Endothelial cell of umbilical vein (primary cell): ENCODE results near the gene CRY2. TPM values are rescaled to one million over a fixed set of nuclear protein-coding genes. Genes with fewer than 3 reads are reported as not detected.

Experiments
- BruUV-seq: library from RNA; stranded (reverse); fragments of 400-500 nt; replicated peaks from 2 replicates; lab custom pipeline; 2021; lab: Mats Ljungman, UMichigan
- CTCF ChIA-PET: fragments of 300-600, 350-600 bp; sonication (Branson Sonifier 250); formaldehyde crosslinking; loops from one replicate; lab custom pipeline; 2021; ENCODE audit warnings: antibody characterized with exemption, inconsistent platforms; lab: Charles Lee
- POLR2A ChIA-PET: fragments of 300-600, 350-600 bp; sonication (Branson Sonifier 250); formaldehyde crosslinking; loops from one replicate; lab custom pipeline; 2021; ENCODE audit warnings: antibody characterized with exemption, inconsistent platforms; lab: Charles Lee
- DNase-seq: peaks from one replicate; pipeline ENCODE4 v3.0.0-alpha.2; 2011; ENCODE audit warnings: low read depth, low spot score
- FAIRE-seq: peaks from 2 replicates; lab custom pipeline; 2011; peaks lifted over from hg19 to GRCh38; lab: Jason Lieb, UNC
- H2AFZ ChIP-seq: 2 replicates; pipeline ENCODE4 v1.6.0; 2012; ENCODE audit warnings: low read depth, low read length, control low read depth, inconsistent platforms
- H3K27ac ChIP-seq: 2 replicates; pipeline ENCODE4 v1.5.1; 2011; ENCODE audit warnings: low read depth, mild to moderate bottlenecking, control low read depth, low read length, moderate library complexity; ENCODE audit not compliant: insufficient read depth
- H3K27me3 ChIP-seq, 2 experiments: 2 replicates each; pipeline versions ENCODE4 v1.6.0 to v1.6.1; 2011; ENCODE audit warnings: low read length in 2 of 2, mixed read lengths in 1 of 2; ENCODE audit not compliant: control insufficient read depth in 2 of 2, insufficient read depth in 2 of 2
- H3K36me3 ChIP-seq, 2 experiments: 2 replicates in 1 of 2; 3 replicates in 1 of 2; pipeline ENCODE4 v1.5.1; 2011; ENCODE audit warnings: low read length in 2 of 2, mild to moderate bottlenecking in 1 of 2, moderate library complexity in 1 of 2; ENCODE audit not compliant: control insufficient read depth in 2 of 2, insufficient read depth in 2 of 2; ENCODE audit errors: extremely low read depth in 1 of 2
- H3K4me1 ChIP-seq: 3 replicates; pipeline ENCODE4 v1.5.1; 2011; ENCODE audit warnings: mild to moderate bottlenecking, low read length; ENCODE audit not compliant: control insufficient read depth, insufficient read depth; ENCODE audit errors: extremely low read depth
- H3K4me2 ChIP-seq: 2 replicates; pipeline ENCODE4 v1.6.1; 2011; ENCODE audit warnings: low read length, control low read depth, mixed read lengths; ENCODE audit not compliant: insufficient read depth
- H3K4me3 ChIP-seq, 3 experiments: fragments of 200-600 bp in 1 of 3; sonication (generic), shearing (Covaris generic) in 1 of 3; replicated peaks in 1 of 3; 2 replicates each; pipeline ENCODE4 v1.5.1; 2011 to 2016; ENCODE audit warnings: control low read depth in 3 of 3, low read length in 3 of 3, mild to moderate bottlenecking in 2 of 3, inconsistent platforms in 1 of 3, low read depth in 1 of 3, moderate library complexity in 1 of 3; ENCODE audit not compliant: insufficient read depth in 1 of 3
- H3K79me2 ChIP-seq: 2 replicates; pipeline ENCODE4 v1.6.0; 2012; ENCODE audit warnings: low read length, inconsistent platforms; ENCODE audit not compliant: control insufficient read depth, insufficient read depth
- H3K9ac ChIP-seq: replicated peaks from 2 replicates; pipeline ENCODE3; 2011; ENCODE audit warnings: low read length, control low read depth; ENCODE audit not compliant: insufficient read depth; ENCODE audit errors: extremely low read depth
- H3K9me1 ChIP-seq: replicated peaks from 3 replicates; pipeline ENCODE4 v1.6.0; 2011; ENCODE audit warnings: mild to moderate bottlenecking, low read length; ENCODE audit not compliant: control insufficient read depth, insufficient read depth; ENCODE audit errors: extremely low read depth
- H3K9me3 ChIP-seq: replicated peaks from 2 replicates; pipeline ENCODE4 v1.5.1; 2012; ENCODE audit warnings: low read length, inconsistent platforms; ENCODE audit not compliant: control insufficient read depth, insufficient read depth
- H4K20me1 ChIP-seq: replicated peaks from 2 replicates; pipeline ENCODE3; 2011; ENCODE audit warnings: mild to moderate bottlenecking, low read length; ENCODE audit not compliant: control insufficient read depth, insufficient read depth; ENCODE audit errors: extremely low read depth
- EZH2 ChIP-seq: IDR thresholded peaks from 2 replicates; pipeline ENCODE4 v1.6.1; 2012; ENCODE audit warnings: borderline replicate concordance, low read depth, mild to moderate bottlenecking, moderate library complexity, low read length, inconsistent platforms; ENCODE audit not compliant: severe bottlenecking
- FOS ChIP-seq: IDR thresholded peaks from 2 replicates; pipeline ENCODE4 v1.6.1; 2011; ENCODE audit warnings: mild to moderate bottlenecking, low read length, moderate library complexity, borderline replicate concordance; ENCODE audit not compliant: insufficient read depth
- GATA2 ChIP-seq: IDR thresholded peaks from 2 replicates; pipeline ENCODE4 v1.7.0; 2011; ENCODE audit warnings: low read depth, mild to moderate bottlenecking, moderate library complexity, mixed read lengths, low read length; ENCODE audit not compliant: insufficient read length, insufficient read depth
- JUN ChIP-seq: IDR thresholded peaks from 2 replicates; pipeline ENCODE4 v1.6.1; 2011; ENCODE audit warnings: borderline replicate concordance, low read depth; ENCODE audit not compliant: insufficient read length, insufficient read depth
- MYC ChIP-seq: IDR thresholded peaks from one replicate; pipeline ENCODE4 v1.6.1; 2011; ENCODE audit warnings: mild to moderate bottlenecking, low read depth, low read length
- POLR2A ChIP-seq: IDR thresholded peaks from 2 replicates; pipeline ENCODE4 v1.6.1; 2012; ENCODE audit warnings: low read depth, mild to moderate bottlenecking, control low read depth, low read length
- POLR2AphosphoS5 ChIP-seq: IDR thresholded peaks from 2 replicates; pipeline ENCODE4 v1.6.1; 2012; ENCODE audit warnings: low read depth, mild to moderate bottlenecking, control low read depth, low read length, moderate library complexity; ENCODE audit not compliant: insufficient read depth
- dilution Hi-C: fragments of 300-500 bp; cut with MboI; formaldehyde crosslinking; loops from one replicate; pipeline ENCODE4 v1.15.0; 2019; ENCODE audit warnings: low sequenced_read_pairs; ENCODE audit not compliant: extremely low pct_ligation_motif_present
- intact Hi-C: fragments of 100-400 bp; cut with micrococcal nuclease; formaldehyde crosslinking; loops from one replicate; pipeline ENCODE4 v1.10.0; 2022
- polyA plus RNA-seq, 4 experiments: library from polyadenylated mRNA; depleted of rRNA in 3 of 4; stranded (reverse) in 3 of 4; unstranded in 1 of 4; fragments of >200 nt; gene quantifications; 2 replicates each; pipeline versions ENCODE4 v1.2.1 to v1.2.3, GENCODE V29; 2011 to 2012; ENCODE audit warnings: missing spikeins in 1 of 4
- total RNA-seq: library from RNA; stranded (reverse); gene quantifications from 2 replicates; pipeline ENCODE4 v1.2.3, GENCODE V29; 2021
- TF ChIP-seq, protein P1 (sequence below): IDR thresholded peaks from 2 replicates; pipeline ENCODE4 v1.6.1; 2011; ENCODE audit not compliant: insufficient read depth, insufficient read length
- TF ChIP-seq, protein P2 (sequence below), 2 donors: IDR thresholded peaks; 1 replicate in 1 of 2; 2 replicates in 1 of 2; pipeline ENCODE4 v1.5.1; 2011; ENCODE audit warnings: low read length in 2 of 2, mild to moderate bottlenecking in 2 of 2, moderate library complexity in 2 of 2, control low read depth in 1 of 2, inconsistent platforms in 1 of 2, low read depth in 1 of 2; ENCODE audit not compliant: insufficient read depth in 1 of 2; ENCODE audit errors: extremely low read depth in 1 of 2

CRY2 gene
- total and polyA plus RNA-seq, 2 donors (not counting 3 experiments of a cell fraction or from before 2014, with no cell fraction given): 7.7 to 11.7 TPM

DNA sequence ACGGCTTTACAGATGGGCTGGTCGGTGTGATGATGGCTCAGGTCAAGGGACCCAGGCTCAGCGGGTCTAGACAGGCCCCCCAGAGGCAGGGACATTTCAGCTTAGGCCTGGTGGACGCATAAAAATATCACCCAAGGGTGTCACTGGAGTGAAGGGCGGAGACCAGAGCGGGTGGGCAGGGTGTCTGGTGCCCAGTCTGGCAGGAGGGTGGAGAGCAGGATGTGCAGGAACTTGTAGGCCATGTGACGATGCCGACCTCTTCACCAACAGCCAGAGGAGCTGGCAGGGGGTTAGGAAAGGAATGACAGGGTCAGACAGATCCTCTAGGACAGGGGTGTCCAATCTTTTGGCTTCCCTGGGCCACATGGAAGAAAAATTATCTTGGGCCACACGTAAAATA is 42.7 kb downstream of the CRY2 start:
- Histone ChIP-seq H3K9me1 (no peaks in the 10 kb centered on the region), H4K20me1 (no peaks in the 10 kb centered on the region), H2AFZ (no peak overlapping the region), H3K9ac (no peak overlapping the region), H3K27ac (no peak overlapping the region), H3K4me3 (no peak overlapping the region), H3K4me2 (no peak overlapping the region), H3K79me2 (no peaks in the 10 kb centered on the region), H3K36me3 (no peaks in the 10 kb centered on the region), H3K4me1 (no peaks in the 10 kb centered on the region), H3K27me3 (peaks cover 4 to 5% of the 10 kb centered on the region in 2 experiments), H3K9me3 (no peaks in the 10 kb centered on the region)
- DNase-seq (no peak), FAIRE-seq (no peak)
- dilution Hi-C loops: no loop called here
- CTCF ChIA-PET: interaction anchor here (0.6 kb wide), 1 partner anchor 536 kb away, joined by 3 read pairs; no protein-coding TSS in a partner anchor
- BruUV-seq: no TSS peak
- POLR2A ChIA-PET: no interaction called here
- intact Hi-C loops: no loop called here
- TF ChIP-seq JUN (no peak), MYC (no peak), POLR2AphosphoS5 (no peak), GATA2 (no peak), POLR2A (no peak), FOS (no peak), EZH2 (no peak)
- TF ChIP-seq, protein P1, sequence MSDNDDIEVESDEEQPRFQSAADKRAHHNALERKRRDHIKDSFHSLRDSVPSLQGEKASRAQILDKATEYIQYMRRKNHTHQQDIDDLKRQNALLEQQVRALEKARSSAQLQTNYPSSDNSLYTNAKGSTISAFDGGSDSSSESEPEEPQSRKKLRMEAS: no peak
- TF ChIP-seq, protein P2, sequence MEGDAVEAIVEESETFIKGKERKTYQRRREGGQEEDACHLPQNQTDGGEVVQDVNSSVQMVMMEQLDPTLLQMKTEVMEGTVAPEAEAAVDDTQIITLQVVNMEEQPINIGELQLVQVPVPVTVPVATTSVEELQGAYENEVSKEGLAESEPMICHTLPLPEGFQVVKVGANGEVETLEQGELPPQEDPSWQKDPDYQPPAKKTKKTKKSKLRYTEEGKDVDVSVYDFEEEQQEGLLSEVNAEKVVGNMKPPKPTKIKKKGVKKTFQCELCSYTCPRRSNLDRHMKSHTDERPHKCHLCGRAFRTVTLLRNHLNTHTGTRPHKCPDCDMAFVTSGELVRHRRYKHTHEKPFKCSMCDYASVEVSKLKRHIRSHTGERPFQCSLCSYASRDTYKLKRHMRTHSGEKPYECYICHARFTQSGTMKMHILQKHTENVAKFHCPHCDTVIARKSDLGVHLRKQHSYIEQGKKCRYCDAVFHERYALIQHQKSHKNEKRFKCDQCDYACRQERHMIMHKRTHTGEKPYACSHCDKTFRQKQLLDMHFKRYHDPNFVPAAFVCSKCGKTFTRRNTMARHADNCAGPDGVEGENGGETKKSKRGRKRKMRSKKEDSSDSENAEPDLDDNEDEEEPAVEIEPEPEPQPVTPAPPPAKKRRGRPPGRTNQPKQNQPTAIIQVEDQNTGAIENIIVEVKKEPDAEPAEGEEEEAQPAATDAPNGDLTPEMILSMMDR (IDR thresholded peaks at IDR 0.05; ENCODE audit: extremely low read depth in 1 of 2, insufficient read depth in 1 of 2, low read depth in 1 of 2, low read length in 2 of 2): no peak
